Activated effector memory CD4-positive, alpha-beta T cell treated with Interleukin-2 at 50 U/mL for 16 hours (primary cell): ENCODE data around the gene COL12A1.
A peak's percentile ranks its signal among the peaks of the same experiment; 100 is the strongest.

Experiments
- DNase-seq: peaks from one replicate; pipeline ENCODE4 v3.0.0-alpha.2; 2020

The COL12A1 gene

DNA sequence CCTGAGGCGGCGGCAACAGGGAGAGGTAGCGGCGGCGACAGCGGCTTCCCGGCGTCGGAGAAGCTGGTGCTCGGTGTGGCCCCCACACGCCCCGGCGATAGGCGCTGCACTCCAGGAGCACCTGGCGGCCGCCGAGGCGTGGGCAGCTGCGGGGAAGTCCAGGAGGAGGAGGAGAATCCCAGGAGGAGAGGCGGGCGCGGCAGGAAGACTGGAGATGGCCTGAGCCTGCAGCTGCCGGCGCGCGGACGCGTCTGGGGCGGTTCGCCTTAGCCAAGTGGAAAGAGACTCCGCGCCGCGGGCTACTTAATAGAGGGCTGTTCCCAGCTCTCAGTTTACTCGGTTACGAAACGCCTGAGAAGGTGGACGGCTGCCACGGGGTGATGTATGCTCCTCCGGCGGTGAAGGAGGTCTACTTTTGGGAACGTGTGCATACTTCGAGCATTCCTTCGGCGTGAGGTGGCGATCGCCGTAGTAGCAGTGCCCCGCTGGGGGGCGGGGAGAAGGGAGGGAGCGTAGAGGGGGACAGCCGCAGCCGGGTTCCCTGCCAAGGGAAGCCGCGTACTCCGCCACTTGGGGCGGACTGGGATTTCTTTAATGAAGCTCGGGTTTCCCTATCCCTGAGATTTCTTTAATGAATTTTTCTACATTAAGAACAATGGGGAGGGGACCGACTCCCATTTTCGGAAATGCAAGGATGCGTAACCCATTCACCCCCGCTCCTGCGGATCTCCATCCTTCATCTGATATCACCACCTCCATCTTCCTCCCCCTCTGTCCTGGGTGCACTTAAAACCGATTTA, at the start of gene COL12A1:
Gene COL12A1, minus strand, starts transcription at position 278 of the 800 bp plus-strand sequence. CDS start 3,261 bp downstream, outside the sequence.
- no peak for DNase-seq

DNA sequence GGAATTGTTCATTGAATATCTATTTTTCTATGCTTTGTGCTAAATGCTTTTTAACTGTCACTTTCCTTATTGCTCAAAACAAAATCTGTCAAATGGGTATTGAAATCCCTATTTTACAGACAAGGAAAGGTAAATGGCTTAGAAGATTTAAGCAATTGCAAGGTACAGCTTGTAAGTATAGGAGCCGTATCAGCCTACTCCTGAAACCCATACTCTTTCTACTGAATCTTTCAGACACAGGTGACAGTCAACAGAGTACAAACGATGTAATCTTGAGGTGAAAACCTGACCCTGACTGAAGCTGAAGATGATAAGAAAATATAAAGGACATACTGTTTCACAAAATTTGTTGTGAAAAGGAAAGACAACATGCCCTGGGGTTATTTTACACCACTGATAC, 44.7 kb upstream of the COL12A1 start:
- DNase-seq: no peak

DNA sequence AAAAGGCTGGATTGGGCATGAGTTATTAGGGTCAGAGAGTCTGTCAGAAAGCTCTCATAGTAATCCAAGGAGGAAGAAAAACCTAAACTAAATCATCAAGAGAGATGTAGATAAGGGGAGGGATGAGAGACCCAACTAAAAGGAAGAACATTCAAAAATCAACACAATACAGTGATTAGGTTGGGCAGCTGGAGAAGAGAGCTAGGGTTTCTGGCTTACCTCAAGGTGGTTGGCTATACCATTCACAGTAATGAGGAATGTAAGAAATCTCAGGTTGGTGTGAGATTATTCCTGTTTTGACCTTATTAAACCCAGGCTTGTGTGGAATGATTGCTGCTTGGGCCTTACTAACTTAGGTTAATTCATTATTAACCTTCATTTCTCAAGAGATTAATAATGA, 44.0 kb upstream of the COL12A1 start:
- DNase-seq: no peak

DNA sequence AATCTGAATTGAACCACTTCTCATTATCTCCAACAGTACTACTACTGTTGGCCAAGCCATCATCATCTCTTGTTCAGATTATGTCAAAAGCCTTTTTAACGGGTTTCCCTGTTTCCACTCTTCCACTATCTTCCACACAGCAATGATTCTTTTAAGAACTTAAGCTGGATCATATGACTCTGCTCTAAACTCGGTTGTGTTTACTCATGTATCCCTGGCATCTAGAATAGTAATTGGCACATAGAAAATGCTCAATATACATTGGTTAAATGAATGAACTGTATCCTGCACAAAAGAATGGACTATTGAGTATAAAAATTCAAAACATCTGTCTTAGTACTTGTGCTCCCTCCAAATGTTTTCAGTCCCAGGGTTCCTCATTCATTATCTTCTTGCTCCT, 40.5 kb upstream of the COL12A1 start:
- DNase-seq: no peak

DNA sequence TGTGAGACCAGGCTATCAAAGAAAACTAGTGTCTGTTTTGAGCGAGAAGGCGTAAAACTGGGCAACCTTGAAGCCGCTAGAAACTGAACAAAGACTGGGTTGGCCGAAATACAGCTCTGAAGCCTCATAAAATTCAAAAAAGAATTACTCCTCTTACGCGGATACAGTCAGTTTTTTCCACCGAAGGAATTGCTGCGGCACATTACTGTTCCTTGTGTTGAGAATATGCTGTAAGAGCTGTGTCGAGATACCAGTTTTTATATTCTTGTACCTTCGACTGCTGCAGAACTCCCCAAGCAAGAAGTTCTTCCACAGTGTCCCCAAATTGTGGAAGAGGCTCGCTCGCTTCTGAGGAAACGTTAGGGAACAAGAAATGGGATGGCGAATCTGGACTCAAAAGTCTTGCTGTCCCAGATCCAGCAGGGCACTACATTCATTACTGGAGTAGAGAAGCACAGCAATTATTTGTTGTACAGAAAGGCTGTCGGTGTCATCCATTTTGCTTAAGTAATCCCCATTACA, 38.3 kb upstream of the COL12A1 start:
- no peak for DNase-seq

DNA sequence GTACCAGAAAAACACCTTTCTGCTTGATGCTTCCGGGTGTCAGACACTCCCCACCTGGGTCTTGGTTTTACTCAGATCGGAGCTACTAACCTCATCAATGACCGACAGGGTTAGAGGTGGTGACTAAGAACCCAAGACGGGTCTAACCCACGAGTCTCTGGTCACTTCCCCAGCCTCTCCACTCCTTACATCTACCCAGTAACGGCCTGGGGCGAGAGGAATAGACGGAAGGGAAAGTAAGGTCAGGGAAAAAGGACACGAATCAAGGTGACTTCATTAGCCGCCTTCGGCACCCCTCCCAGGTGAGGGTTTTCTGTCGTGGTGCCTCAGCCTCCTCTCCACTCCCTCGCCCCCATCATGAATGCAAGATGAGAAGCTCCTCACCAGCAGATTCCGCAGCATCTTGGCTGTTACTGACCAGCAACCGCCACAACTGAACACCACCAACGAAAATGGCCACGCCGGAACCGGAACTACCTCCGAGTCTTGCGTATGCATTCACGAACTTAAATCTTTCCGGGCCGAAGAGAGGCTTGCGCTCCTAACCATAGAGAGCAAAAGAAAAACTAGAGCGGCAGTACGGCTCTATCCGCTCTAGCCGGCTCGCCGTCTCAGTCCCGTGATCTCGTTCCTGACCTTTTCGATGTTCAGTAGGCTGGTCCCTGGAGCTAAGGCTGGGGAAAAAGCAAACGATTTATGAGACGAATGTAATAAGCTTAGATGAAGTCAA, 37.6 kb upstream of the COL12A1 start, which contains the start of gene COX7A2:
Gene COX7A2, minus strand, starts transcription at position 469 of the 730 bp plus-strand sequence. Its CDS starts 67 bp downstream, at position 402.
- peak; percentile 79 for DNase-seq

DNA sequence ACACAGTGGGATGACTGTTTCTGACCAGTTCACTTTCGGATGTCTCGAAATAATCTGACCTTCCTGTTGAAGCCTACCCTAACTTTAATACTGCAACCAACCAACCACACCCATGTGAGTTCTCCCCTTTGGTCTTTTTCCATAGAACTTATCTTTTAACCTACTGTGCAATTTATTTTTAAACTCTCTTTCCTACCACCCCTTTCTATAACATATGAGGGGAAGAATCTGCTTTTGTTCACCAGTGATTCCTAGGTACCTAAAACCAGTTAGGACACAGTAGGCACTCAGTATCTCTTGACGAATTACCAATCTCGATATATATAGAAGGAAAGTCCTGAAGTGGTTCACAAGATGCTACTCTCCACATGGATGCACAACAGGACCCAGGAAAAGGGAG, 30.8 kb upstream of the COL12A1 start:
- DNase-seq: no peak

DNA sequence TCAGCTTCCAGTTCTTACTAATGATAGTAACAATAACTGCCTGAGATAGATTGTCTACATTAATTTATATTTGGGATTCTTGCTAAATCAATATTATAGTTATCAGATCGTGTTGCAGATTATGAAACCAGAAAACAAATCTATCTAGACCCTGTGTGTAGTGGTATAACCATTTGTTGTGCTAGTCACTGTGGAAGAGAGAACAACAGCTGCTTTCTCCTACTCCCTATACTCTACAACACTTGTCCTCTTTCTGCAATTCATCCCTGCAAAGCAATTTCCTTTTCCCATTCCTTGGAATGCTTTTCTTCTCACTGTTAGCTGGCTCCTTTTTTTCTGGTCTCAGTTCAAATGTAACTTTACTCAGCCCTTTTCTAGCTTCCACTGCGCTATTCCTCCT, 29.4 kb upstream of the COL12A1 start:
- no peak for DNase-seq

DNA sequence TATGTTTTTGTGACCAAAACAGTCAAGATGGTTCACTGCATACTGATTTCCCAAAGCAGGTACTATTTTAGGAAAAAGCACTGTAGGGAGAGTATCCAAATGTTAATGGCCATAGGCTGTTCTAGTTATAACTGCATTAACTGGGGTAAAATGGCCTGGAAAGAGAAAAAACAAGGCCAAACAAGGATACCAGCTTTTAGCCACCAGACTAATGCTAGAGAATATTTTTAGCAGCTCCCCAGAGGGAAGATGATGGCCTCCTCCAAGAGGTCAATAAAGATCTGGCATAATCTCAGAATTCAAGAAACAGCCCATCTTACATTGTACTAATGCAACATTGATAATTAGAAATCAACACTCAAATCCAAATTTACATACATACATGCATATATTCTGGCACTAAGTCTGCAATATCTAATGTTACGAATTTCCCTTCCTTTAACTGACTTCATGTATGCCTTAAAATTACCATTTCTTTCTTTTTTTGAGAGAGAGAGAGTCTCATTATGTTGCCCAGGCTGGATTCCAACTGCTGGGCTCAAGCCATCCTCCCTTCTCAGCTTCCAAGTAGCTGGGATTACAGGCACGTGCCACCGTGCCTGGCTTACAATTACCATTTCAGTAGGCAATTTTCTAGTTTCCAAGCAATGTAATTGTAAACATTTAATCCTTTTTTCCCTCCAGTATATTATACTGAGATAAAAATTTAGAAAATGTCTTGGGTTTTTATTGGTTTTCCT, 28.4 kb upstream of the COL12A1 start:
- DNase-seq: no peak

DNA sequence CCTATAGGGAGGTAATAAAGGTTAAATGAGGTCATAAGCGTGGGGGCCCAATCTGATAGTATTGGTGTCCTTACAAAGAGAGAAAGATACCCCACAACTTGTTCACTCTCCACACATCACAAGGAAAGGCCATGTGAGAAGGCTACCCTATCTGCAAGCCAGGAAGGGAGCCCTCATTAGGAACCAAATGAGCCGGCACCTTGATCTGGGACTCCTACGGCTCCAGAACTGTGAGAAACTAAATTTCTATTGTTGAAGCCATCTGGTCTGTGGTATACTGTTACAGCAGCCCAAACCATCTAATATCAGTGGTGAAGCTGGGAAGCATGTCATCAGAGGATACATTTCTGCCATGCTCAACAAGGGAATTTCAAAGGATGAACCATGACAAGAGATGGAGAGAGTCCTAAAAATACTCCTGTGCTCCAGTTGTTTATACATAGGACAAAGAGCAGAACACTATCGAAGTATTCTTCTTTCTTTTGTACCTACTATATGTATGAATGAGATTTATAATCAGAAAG, 27.3 kb upstream of the COL12A1 start:
- no peak for DNase-seq

DNA sequence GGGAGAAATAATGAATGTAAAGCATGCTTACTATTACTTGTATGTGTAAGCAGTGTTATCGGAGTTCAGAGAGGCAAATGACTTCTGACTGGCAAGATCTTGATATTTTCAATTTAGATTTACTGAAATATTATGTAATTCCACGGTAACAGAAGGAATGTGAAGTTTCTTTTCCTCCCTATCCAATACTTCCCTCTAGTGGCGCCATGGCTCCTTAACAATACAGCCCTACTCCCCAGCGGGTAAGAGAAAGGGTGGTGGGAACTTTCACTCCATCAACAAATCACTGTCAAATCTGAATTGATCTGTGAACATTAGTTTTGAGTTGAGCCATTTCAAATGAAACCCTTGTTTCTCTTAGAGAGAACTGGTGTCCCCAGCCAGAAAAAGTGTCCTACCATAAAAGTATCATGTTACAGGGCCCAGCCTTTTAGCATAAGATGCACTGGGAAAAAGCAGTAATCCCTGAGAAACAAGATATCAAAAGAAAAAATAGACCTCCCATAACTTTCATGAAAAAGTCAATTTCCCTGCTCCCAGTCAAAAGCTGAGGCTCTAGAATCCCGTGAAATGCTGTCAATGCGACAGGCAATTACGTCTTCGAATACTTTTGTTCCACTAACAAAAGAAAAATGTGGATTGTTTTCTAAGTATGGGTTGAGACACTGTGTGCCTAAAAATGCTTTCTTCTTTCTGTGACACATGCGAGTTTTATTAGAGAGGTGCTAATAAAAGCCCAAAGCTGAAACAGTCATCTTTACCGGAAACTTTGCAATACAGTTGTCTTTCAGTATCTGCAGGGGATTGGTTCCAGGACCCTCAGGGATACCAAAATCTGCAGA, 24.9 kb upstream of the COL12A1 start:
- no peak for DNase-seq

DNA sequence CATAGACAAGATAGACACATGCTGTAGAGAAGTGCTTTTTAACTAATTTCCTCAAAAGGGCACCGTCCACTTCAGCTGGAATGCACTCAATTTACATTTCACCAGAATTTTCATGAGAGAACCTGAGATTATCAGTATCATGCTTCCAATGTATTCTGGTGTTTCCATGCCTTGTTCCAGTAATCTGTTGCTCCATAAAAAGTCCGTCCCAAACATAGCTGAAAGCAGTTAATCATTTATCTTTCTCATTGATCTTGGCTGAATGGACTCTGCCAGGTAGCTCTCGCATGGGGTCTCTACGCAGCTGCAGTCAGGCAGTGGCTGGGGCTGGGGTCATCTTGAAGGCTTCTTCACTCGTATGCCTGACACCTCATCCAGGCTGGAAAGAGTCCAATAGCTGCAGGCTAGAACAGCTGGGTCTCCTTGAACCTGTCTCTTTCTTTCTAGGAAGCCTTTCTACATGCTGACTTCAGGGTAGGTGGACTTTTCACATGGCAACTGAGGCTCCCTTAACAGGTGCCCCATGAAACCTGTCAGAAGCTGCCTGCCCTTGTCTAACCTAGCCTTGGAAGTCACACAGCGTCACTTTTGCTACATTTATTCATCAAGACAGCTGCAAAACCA, 18.6 kb upstream of the COL12A1 start:
- no peak for DNase-seq

DNA sequence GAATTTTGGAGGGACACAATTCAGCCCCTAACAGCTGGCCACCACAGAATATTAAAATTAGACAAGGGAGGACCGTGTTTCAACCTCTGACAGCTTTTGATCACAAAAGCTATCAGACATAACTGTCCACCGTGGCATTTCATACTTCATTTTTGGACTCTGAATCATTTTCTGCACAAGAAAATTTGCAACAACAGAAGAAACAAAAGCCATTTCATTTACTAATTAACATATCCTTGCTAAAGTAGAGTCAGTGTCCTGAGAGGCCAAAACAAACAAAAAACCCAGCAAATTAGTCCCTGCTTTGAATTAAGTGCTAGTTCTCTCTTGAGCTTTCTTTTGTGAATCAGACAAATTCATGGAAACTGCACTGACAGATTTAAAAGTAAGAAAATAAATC, 17.6 kb upstream of the COL12A1 start:
- no peak for DNase-seq

DNA sequence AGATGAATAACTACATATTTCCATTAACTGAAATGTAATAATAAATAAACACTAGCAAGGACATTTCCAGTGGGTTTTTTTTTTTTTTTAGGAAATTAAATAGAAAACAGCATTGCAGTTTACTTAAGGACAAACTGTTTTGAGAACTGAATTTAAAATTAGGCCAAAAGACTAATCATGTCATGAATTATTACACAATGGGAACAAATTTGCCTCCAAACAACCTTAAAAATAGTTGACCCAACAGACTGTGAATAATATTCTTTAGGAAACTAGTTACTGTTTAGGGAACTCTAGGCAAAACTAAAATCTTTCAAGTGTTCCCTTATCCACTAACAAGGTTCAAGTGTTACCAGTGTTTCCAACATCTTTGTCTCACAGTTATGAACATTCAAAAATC, 16.4 kb upstream of the COL12A1 start:
- DNase-seq: no peak

DNA sequence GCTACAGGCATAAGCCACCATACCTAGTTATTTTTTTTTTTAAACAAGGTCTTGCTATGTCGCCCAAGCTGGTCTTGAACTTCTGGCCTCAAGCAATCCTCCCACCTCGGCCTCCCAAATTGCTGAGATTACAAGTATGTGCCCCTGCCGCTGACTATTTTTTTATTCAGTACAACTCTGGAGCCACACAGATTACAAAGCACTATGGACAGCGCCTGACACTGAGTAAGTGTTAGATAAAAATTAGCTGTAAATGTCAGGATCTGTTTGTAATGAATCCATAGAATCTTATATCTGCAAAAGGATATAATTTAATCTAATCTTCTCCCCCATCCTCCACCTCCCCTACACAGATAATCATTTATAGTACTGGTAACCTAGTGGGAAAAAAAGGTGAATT, 15.3 kb upstream of the COL12A1 start:
- no peak for DNase-seq

DNA sequence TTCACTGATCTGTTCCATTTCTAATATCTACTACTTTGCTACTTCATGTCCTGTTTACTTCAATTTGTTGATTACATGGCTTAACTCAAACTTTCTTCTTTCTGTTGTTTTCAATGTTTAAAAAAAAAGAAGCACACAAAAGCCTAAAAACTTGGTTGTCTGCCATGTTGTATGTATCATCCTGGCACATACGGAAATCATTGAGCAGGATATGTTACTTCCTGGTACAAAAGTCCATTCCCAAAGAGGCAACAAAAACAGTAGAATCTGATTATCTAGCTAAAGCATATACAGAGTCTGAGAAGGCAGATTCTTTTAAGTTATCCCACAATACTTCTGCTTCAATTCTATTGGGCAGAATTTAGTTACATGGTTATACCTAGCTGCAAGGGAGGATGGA, 14.5 kb upstream of the COL12A1 start:
- no peak for DNase-seq

DNA sequence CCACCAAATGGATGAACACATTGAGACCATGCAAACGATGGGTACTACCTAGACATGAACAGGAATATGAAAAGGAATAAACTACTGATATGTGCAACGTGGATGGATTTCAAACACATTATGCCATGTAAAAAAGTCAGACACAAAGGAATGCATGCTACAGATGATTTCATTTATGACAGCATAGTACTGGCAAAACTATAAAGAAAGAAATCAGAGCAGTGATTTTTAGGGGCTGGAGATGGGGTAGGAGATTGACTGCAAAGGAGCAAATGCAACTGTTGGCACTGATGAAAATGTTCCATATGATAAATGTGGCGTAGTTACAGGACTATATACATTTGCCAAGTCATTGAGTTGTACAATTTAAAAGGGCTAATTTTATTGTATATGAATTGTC, 13.4 kb upstream of the COL12A1 start:
- DNase-seq: no peak

DNA sequence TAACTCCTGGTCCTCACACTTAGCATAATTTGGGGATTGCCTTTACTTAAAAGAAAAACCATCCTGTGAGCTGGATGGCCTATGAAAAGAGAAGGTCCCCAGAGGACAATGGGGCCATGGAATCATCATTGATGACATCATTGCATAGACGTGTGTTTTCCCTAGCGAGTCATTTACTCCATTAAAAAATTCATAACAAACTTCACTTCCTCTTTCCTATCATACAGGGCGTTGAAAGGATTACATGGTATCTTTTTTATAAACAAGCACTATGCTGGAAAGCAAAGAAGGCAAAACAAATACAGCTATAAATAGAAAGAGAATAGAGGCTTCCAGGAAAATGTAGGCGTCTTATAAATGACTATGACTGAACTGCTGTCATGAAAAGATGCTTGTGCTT, 11.3 kb upstream of the COL12A1 start:
- DNase-seq: no peak

DNA sequence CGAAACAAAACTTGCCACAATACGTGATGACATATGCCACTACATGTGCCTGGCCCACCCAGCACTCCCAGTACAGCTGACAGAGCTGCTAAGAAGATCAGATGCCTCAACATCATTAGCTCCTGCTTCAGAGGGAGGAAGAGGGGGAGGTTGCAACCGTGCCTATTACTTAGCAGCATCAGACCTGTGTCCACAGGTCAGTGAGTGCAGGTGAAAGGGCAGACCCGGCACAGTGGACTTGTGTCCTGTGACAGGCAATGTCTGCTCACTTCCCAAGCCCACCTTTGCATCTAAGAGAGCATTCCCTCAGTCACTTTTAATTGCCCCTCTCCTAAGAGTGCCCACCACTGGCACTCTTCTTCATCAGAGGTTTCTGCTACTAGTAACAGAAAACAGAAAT, 9.4 kb upstream of the COL12A1 start:
- DNase-seq: no peak

DNA sequence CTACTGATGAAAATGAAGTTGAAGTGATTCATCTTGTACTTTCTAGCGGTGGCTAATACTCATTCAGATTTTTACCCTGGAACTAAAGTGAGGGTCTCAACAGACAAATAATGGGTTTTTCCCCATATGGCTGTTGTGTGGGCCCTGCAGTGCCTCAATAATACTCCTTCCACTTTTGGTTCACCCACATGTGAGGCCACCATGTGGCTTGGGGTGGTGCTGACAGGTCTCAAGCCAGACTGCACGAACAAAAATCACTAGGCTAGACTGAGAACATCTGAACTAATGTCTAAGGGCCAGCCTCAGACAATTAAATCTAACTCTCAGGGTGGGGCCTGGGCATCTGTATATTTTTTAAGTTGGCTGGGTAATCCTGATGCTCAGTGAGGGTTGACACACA, 7.9 kb upstream of the COL12A1 start:
- no peak for DNase-seq

DNA sequence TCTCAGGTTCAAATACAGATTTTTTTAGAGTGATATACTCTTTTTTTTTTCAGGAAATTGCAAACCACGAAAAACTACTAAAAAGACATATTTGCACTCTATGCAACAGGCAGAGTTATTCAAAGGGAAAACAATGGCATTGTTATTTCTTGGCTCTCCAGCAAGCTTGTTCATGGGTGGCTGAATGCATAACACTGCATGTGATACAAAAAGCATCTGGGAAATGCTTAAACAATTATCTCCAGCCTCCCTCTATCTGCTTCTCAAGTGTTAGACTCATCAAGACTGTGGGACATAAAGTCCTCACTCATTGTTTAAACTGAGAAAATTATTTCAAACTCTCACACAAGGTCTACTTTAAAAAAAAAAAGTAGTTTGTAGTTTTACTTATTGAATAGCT, 7.3 kb upstream of the COL12A1 start:
- DNase-seq: no peak
